Immature natural killer cell (primary cell): ENCODE data around the gene PDIA6. TPM values are rescaled to one million over a fixed set of nuclear protein-coding genes. Genes with fewer than 3 reads are reported as not detected.
"Not testable (repeated sequence)": the region's sequence is repeated elsewhere in the genome, so short reads cannot be mapped to it uniquely, and the experiment has no call there.

Experiments used
- DNase-seq, 3 donors: peaks; one replicate each; pipeline ENCODE4 v3.0.0; 2022; ENCODE audit warnings: mixed read lengths in 1 of 3
- H3K27ac Mint-ChIP-seq, 6 donors: one replicate each; pipeline ENCODE4 v1.8.0; 2020; ENCODE audit warnings: mixed read lengths in 6 of 6, mild to moderate bottlenecking in 5 of 6, inconsistent platforms in 4 of 6, moderate library complexity in 3 of 6
- H3K27me3 Mint-ChIP-seq, 3 donors: one replicate each; pipeline ENCODE4 v1.8.0; 2020 to 2021; ENCODE audit warnings: low read depth in 3 of 3, mild to moderate bottlenecking in 3 of 3, mixed read lengths in 3 of 3, moderate library complexity in 3 of 3, inconsistent platforms in 1 of 3
- H3K36me3 Mint-ChIP-seq, 3 donors: one replicate each; pipeline ENCODE4 v1.8.0; 2020; ENCODE audit warnings: mixed read lengths in 3 of 3, inconsistent platforms in 2 of 3, mild to moderate bottlenecking in 2 of 3
- H3K4me1 Mint-ChIP-seq, 2 donors: one replicate each; pipeline ENCODE4 v1.8.0; 2020; ENCODE audit warnings: inconsistent platforms in 2 of 2, mild to moderate bottlenecking in 2 of 2, mixed read lengths in 2 of 2, moderate library complexity in 1 of 2
- H3K4me3 Mint-ChIP-seq, 5 donors: one replicate each; pipeline ENCODE4 v1.8.0; 2020; ENCODE audit warnings: mild to moderate bottlenecking in 5 of 5, mixed read lengths in 5 of 5, inconsistent platforms in 3 of 5, moderate library complexity in 3 of 5
- H3K9me3 Mint-ChIP-seq, 6 donors: one replicate each; pipeline ENCODE4 v1.8.0; 2020; ENCODE audit warnings: mild to moderate bottlenecking in 6 of 6, mixed read lengths in 6 of 6, inconsistent platforms in 4 of 6, moderate library complexity in 3 of 6
- polyA plus RNA-seq, 3 donors: library from polyadenylated mRNA; unstranded; fragments of 300-500 nt; fragmentation: Illumina TruSeq; gene quantifications; one replicate each; pipeline ENCODE4 v1.2.3, GENCODE V29; 2021

PDIA6 gene
- polyA plus RNA-seq, 3 donors from 2014 or later, result 216 to 424 (median 229) TPM

DNA sequence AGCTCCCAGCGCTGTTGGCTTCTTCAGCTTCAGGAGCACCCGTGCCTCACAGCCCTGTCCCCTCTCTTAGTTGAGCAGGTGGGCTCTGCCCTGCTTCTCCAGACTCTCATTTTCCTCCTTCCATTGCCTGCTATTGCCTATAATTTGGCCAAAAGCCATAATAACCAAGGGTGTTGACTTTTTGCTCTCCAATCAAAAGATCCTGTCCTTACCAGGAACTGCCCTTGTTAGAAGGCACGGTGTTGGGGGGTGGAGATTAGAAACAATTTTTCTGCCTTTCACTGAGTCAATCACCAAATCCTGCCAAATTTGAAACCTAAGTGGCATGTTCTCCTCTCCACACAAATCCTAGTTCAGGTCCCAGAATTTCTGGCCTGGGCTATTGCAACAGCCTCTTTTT is 16.7 kb upstream of the PDIA6 start:
- H3K27ac Mint-ChIP-seq, result no peak overlapping the region
- H3K27me3 Mint-ChIP-seq, result peaks cover 3 to 20% (median 14%) of the 10 kb centered on the region in 3 donors

DNA sequence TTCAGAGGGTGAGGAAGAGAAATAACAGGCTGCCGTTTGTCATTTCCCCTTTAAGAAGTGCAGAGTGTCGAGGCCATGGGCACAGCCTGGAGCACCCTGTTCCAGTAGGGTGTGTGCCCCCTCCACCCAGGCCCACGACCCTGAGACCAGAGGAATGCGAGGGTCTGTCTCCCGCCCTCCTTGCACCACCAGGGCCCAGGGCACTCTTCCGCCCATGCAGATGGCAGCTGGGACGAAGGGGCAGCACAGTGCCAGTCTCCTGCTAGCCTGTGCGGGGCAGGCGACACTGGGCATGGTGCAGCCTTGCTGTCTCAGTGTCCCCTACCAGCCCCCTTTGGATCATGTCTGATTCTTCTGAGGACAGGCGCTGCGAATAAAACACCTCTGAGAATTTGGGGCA is 15.8 kb upstream of the PDIA6 start:
- Mint-ChIP-seq H3K4me1 (peaks cover 6 to 7% of the 10 kb centered on the region in 2 donors), H3K36me3 (no peaks in the 10 kb centered on the region), H3K27me3 (peaks cover 3 to 22% (median 14%) of the 10 kb centered on the region in 3 donors), H3K9me3 (no peaks in the 10 kb centered on the region), H3K4me3 (no peak overlapping the region), H3K27ac (no peak overlapping the region)
- no peak for DNase-seq

More for the DNA sequence above, 16.7 kb upstream of the PDIA6 start:
- Mint-ChIP-seq H3K4me3 (no peak overlapping the region), H3K9me3 (no peaks in the 10 kb centered on the region), H3K36me3 (no peaks in the 10 kb centered on the region), H3K4me1 (peaks cover 6 to 7% of the 10 kb centered on the region in 2 donors)
- no peak for DNase-seq

DNA sequence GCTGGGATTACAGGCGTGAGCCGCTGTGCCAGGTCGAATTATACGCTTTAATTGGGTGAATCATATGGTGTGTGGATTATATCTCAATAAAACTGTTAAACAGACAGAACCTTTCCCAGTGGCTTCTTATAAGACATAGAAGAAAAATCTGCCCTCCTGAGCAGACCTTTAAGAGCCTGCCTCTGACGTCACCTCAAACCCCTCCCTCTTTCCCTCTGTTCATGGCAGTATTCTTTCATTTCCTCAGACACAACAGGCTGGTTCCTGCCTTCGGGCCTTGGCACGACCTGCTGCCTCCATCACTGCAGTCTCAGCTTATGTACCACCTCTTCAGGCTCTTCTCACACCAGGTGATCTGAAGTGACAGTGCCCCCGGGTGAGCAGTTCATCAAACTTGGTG is 14.0 kb upstream of the PDIA6 start:
- Mint-ChIP-seq H3K4me1 (peaks cover 0 to 4% of the 10 kb centered on the region in 2 donors), H3K4me3 (no peak overlapping the region), H3K27ac (no peak overlapping the region), H3K9me3 (no peaks in the 10 kb centered on the region), H3K27me3 (peaks cover 3 to 18% (median 13%) of the 10 kb centered on the region in 3 donors), H3K36me3 (no peaks in the 10 kb centered on the region)
- DNase-seq, result no peak

DNA sequence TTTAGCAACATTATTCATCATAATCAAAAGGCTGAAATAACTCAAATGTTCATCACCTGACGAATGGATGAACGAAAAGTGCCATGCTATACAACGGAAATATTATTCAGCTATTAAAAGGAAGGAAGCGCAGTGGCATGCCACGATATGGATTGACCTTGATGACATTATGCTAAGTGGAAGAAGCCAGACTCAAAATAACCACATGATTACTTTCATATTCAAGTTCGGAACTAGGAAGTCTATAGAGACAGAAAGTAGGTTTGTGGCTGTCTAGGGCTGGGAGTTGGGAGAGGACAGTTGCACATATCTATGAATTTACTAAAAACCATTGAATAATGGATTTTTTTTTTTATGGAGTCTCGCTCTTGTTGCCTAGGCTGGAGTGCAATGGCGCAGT is 13.4 kb upstream of the PDIA6 start:
- Mint-ChIP-seq H3K36me3 (no peaks in the 10 kb centered on the region), H3K4me1 (peaks cover 0 to 4% of the 10 kb centered on the region in 2 donors), H3K4me3 (no peak overlapping the region), H3K27ac (no peak overlapping the region), H3K27me3 (peaks cover 3 to 18% (median 14%) of the 10 kb centered on the region in 3 donors), H3K9me3 (no peaks in the 10 kb centered on the region)
- no peak for DNase-seq

DNA sequence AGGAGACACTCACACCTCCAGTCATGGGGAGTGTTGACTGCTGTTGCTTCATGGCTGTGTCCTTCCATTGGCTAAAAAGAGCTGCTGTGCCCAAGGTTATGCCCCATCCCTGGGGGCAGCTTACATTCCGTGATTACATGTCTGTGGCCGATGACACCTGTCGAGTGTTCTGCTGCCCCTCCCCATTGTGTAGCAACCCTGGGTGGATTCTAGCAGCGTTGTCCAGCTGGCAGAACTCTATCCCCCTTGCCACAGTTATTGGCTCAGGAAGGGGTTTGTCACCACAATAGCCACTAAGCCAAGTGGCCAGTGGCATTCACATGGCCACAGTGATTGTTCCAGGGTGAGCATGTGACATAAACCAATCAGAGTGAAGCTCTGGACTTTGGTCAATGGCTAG is 11.6 kb upstream of the PDIA6 start:
- H3K9me3 Mint-ChIP-seq, result no peaks in the 10 kb centered on the region
- no peak overlapping the region for H3K4me3 Mint-ChIP-seq
- H3K36me3 Mint-ChIP-seq, result no peaks in the 10 kb centered on the region
- peaks cover 0 to 17% (median 15%) of the 10 kb centered on the region in 3 donors for H3K27me3 Mint-ChIP-seq
- H3K27ac Mint-ChIP-seq, result no peak overlapping the region
- DNase-seq, result no peak
- peaks cover 0 to 4% of the 10 kb centered on the region in 2 donors for H3K4me1 Mint-ChIP-seq

DNA sequence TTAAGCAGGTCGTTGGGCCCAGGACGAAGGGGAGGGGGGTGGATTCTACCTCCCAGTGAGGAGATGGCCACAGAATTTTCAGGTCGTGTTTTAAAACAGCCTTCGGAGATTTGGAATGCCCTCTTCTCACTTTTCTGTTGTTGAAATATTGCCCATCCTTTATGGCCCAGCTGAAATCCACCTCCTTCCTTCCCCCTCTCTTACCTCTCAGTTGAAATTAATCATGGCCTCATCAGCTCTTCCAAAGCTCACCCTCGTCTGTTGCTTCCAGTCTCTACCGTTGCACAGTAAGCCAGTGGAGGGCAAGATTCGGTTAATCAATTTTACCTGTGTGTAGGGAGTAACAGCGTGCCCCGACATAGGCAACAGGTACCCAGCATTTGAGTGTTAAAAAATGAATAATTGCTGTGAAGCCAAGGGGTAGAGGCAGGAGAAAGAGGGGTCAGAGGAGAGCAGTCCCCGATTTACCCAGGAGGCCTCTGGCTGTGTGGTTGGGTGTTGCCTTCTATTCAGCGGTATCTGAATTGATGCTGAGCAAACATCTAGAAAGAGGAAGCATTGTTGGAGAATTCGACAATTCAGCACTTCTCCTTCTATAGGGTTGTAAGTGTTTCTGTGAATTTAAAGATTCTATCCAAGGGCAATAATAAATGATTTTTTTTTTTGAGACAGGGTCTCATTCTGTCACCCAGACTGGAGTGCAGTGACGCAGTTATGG is 8.6 kb upstream of the PDIA6 start:
- Mint-ChIP-seq H3K4me3 (no peak overlapping the region), H3K27me3 (peaks cover 4 to 26% (median 12%) of the 10 kb centered on the region in 3 donors), H3K4me1 (no peaks in the 10 kb centered on the region), H3K9me3 (no peaks in the 10 kb centered on the region), H3K27ac (no peak overlapping the region), H3K36me3 (no peaks in the 10 kb centered on the region)
- no peak for DNase-seq

DNA sequence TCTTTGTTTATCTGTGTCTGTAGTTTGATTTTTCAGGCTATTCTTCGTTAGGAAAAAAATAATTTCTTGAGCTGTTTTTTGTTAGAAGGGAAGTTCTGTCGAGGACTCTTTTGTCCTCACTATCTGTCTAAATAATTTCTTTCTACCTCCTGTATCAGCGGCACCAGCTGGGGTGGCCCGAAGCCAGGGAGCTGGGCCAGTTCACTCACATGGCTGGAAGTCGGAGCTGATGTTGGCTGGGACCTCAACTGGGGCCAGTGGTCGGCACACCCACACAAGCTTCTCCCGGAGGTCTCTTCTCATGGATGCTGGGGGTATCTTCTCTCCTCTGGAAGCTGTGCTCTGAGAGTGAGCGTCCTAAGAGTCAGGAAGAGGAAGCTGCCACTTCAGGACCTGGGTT is 8.0 kb upstream of the PDIA6 start:
- Mint-ChIP-seq H3K9me3 (no peaks in the 10 kb centered on the region), H3K27ac (no peak overlapping the region), H3K27me3 (peaks cover 6 to 26% (median 10%) of the 10 kb centered on the region in 3 donors), H3K4me1 (no peaks in the 10 kb centered on the region), H3K4me3 (no peak overlapping the region), H3K36me3 (no peaks in the 10 kb centered on the region)
- no peak for DNase-seq

- Mint-ChIP-seq H3K4me1 (no peaks in the 10 kb centered on the region), H3K36me3 (no peaks in the 10 kb centered on the region), H3K9me3 (no peaks in the 10 kb centered on the region), H3K27ac (no peak overlapping the region), H3K4me3 (no peak overlapping the region), H3K27me3 (peaks cover 6 to 26% (median 7%) of the 10 kb centered on the region in 3 donors)
- DNase-seq, result no peak
These were observed 7.2 kb upstream of the PDIA6 start for GRCh38 chr2:10819714-10820314.

DNA sequence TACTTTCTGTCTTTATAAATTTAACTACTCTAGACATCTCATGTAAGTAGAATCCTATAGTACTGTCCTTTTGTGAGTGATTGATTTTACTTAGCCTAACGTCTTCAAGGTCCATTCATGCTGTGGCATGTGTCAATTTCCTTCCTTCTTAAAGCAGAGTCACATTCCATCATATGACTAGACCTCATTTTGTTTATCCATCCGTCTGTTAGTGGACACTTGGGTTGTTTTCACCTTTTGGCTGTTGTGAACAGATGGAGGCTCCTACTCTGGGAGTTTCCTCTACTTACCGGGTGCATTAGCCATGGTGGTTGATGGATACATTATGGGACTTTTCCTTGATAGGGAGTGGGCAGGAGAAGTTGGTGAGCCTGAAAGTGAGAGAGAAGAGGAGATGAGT is 6.4 kb upstream of the PDIA6 start:
- DNase-seq, result no peak
- Mint-ChIP-seq H3K27ac (no peak overlapping the region), H3K36me3 (no peaks in the 10 kb centered on the region), H3K4me1 (no peaks in the 10 kb centered on the region), H3K27me3 (peaks cover 2 to 26% (median 8%) of the 10 kb centered on the region in 3 donors), H3K9me3 (no peaks in the 10 kb centered on the region), H3K4me3 (no peak overlapping the region)

- DNase-seq, H3K27ac Mint-ChIP-seq, H3K36me3 Mint-ChIP-seq, H3K4me1 Mint-ChIP-seq, H3K4me3 Mint-ChIP-seq, H3K9me3 Mint-ChIP-seq: not testable (repeated sequence)
- peaks cover 0 to 23% (median 11%) of the 10 kb centered on the region in 3 donors for H3K27me3 Mint-ChIP-seq
These were observed 5.7 kb upstream of the PDIA6 start for GRCh38 chr2:10818305-10818704.

DNA sequence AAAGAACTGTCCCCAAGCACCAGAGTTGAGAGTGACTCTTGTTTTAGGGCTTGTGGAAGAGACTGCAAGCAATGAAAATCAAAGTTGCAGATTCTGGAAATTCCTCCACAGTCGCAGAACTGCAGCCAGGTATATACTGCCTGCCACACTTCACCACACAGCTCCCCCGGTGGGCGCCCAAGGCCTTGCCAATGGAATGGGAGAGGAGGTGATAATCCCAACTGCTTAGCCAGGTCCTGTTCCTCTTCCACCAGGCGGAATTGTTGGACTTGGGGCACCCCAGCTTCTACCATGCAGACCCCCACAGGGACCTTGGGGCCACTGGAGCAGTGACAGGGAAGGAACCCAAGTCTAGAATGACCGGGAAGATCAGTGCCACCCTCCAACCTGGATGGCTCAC is 4.8 kb upstream of the PDIA6 start:
- Mint-ChIP-seq H3K4me1 (peaks cover 3 to 5% of the 10 kb centered on the region in 2 donors), H3K27me3 (peaks cover 0 to 24% (median 17%) of the 10 kb centered on the region in 3 donors), H3K4me3 (no peak overlapping the region), H3K27ac (no peak overlapping the region), H3K36me3 (no peaks in the 10 kb centered on the region), H3K9me3 (no peaks in the 10 kb centered on the region)
- DNase-seq, result no peak

DNA sequence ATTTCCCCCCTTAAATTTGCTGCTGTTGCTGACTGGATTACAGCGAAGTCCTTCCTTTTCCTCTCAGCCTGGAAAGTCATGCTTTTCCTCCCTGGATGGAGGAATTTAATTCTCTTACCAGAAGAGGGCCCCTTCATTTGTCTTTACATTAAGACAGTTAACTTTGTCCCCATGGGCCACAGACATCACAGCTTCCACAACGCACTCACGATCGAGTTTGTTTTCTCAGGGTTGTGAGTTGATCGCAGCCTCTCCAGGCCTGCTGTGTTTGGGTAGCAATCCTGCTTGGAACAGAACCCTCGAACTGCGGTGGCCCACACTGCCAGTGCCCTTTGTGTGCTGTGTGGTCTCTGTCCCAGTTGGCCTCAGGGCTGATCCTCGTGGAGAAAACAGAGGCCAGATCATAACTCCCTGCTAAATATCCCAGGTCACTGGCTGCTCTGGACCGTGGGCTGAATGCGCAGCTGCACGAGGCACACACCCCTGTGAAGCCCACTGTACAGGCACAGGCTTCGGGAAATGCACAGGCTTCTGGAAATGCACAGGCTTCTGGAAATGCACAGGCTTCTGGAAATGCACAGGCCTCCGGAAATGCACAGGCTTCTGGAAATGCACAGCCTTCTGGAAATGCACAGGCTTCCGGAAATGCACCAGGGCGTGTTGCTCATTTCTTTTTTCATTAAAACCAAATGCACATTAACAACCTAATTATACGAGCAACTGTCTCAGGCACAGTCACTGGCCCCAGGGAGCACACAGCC is 2.2 kb upstream of the PDIA6 start:
- no peaks in the 10 kb centered on the region for H3K9me3 Mint-ChIP-seq
- H3K36me3 Mint-ChIP-seq, result no peaks in the 10 kb centered on the region
- DNase-seq, result no peak
- peaks cover 0 to 23% (median 22%) of the 10 kb centered on the region in 3 donors for H3K27me3 Mint-ChIP-seq
- H3K4me3 Mint-ChIP-seq, result peak overlapping the region; percentile 42 to 71 (median 60)
- H3K4me1 Mint-ChIP-seq, result peaks cover 24 to 28% of the 10 kb centered on the region in 2 donors
- no peak overlapping the region for H3K27ac Mint-ChIP-seq

- H3K36me3 Mint-ChIP-seq, result no peaks in the 10 kb centered on the region
- peak overlapping the region in 1 of 6 donors; percentile 58 for H3K27ac Mint-ChIP-seq
- peaks cover 0 to 23% (median 21%) of the 10 kb centered on the region in 3 donors for H3K27me3 Mint-ChIP-seq
These were observed 1.6 kb upstream of the PDIA6 start for GRCh38 chr2:10814142-10814541.

More at GRCh38 chr2:10814142-10814541, 1.6 kb upstream of the PDIA6 start:
- Mint-ChIP-seq H3K9me3 (no peaks in the 10 kb centered on the region), H3K4me3 (peak overlapping the region in 4 of 5 donors; percentile 60 to 71 (median 64)), H3K4me1 (peaks cover 26 to 33% of the 10 kb centered on the region in 2 donors)
- no peak for DNase-seq
